DOHH2 (cell line): ENCODE results near the gene ABI3BP.

Experiments
- CTCF ChIP-seq: fragments of 200-600 bp; sonication (generic); IDR thresholded peaks from one replicate; pipeline ENCODE4 v1.5.1; 2014; ENCODE audit warnings: antibody characterized with exemption, mild to moderate bottlenecking, low read depth, low read length; ENCODE audit not compliant: poor library complexity, severe bottlenecking
- EZH2phosphoT487 ChIP-seq: fragments of 200-600 bp; sonication (generic); IDR thresholded peaks from 2 replicates; pipeline ENCODE4 v1.6.1; 2017; ENCODE audit warnings: borderline replicate concordance, mild to moderate bottlenecking, antibody characterized with exemption, low read length, moderate library complexity, mixed read lengths

GRCh38 chr3:101038393-101038792, 45.2 kb upstream of the ABI3BP start:
- TF ChIP-seq CTCF (no peak), EZH2phosphoT487 (no peak)
